A549 (cell line): ENCODE results near the gene OR4N2. TPM values are rescaled to one million over a fixed set of nuclear protein-coding genes. Genes with fewer than 3 reads are reported as not detected.
"Not testable (repeated sequence)": the region's sequence is repeated elsewhere in the genome, so short reads cannot be mapped to it uniquely, and the experiment has no call there.

ENCODE experiments used
- ATAC-seq, 2 experiments: fragments of 200-7000 bp in 1 of 2; fragments of >200 bp in 1 of 2; cut with Nextera tagmentation in 1 of 2; cut with Tn5 transposase in 1 of 2; 3 replicates each; pipeline versions ENCODE4 v1.8.0 to v1.9.1; 2018 to 2020; ENCODE audit warnings: mild to moderate bottlenecking in 1 of 2, moderate library complexity in 1 of 2
- CTCF ChIA-PET: fragments of 300-600 bp; sonication (Branson Sonifier 250); formaldehyde crosslinking; extraction: SDS; loops from one replicate; lab custom pipeline; 2021; ENCODE audit warnings: antibody characterized with exemption, inconsistent platforms; lab: Yijun Ruan, JAX
- POLR2A ChIA-PET: fragments of 350-600 bp; formaldehyde crosslinking; extraction: SDS; loops from one replicate; lab custom pipeline; 2021; ENCODE audit warnings: antibody characterized with exemption, inconsistent platforms; lab: Yijun Ruan, JAX
- DNase-seq, 2 experiments: peaks; one replicate each; pipeline versions ENCODE4 v3.0.0 to v3.0.0-alpha.2; 2011 to 2016; ENCODE audit warnings: low read depth in 1 of 2, low spot score in 1 of 2
- FAIRE-seq: peaks from 2 replicates; lab custom pipeline; 2011; peaks lifted over from hg19 to GRCh38; lab: Jason Lieb, UNC
- H3K27ac ChIP-seq, 2 experiments: fragments of >200 bp; sonication (Bioruptor Twin); formaldehyde crosslinking; 3 replicates each; pipeline ENCODE4 v1.5.1; 2016 to 2017
- H3K4me1 ChIP-seq: fragments of >200 bp; sonication (Bioruptor Twin); formaldehyde crosslinking; 3 replicates; pipeline ENCODE4 v1.6.1; 2016
- H3K4me2 ChIP-seq: fragments of >200 bp; sonication (Bioruptor Twin); formaldehyde crosslinking; 3 replicates; pipeline ENCODE4 v1.6.1; 2016
- H3K4me3 ChIP-seq: fragments of >200 bp; sonication (Bioruptor Twin); formaldehyde crosslinking; 3 replicates; pipeline ENCODE4 v1.5.1; 2016
- H3K9me3 ChIP-seq: fragments of >200 bp; sonication (Bioruptor Twin); formaldehyde crosslinking; 3 replicates; pipeline ENCODE4 v1.6.1; 2016
- BHLHE40 ChIP-seq: IDR thresholded peaks from 2 replicates; pipeline ENCODE4 v1.6.1; 2012; ENCODE audit warnings: low read depth, low read length, inconsistent platforms
- FOSB ChIP-seq: fragments of 250-450 bp; sonication (Bioruptor Pico); IDR thresholded peaks from 2 replicates; pipeline ENCODE4 v1.5.0; 2020; ENCODE audit warnings: mild to moderate bottlenecking, moderate library complexity
- FOSL2 ChIP-seq, 2 experiments: fragments of 450-650 bp in 1 of 2; fragments of >200 bp in 1 of 2; sonication (Bioruptor Twin) in 1 of 2; formaldehyde crosslinking; IDR thresholded peaks; 2 replicates each; pipeline versions ENCODE4 v1.5.0 to v1.6.1; 2016 to 2020; ENCODE audit warnings: mild to moderate bottlenecking in 1 of 2, moderate library complexity in 1 of 2
- KDM1A ChIP-seq: fragments of 200-600 bp; sonication (generic); IDR thresholded peaks from 2 replicates; pipeline ENCODE4 v1.6.1; 2016; ENCODE audit warnings: low read depth, mild to moderate bottlenecking
- RAD21 ChIP-seq, 2 experiments: fragments of >200 bp in 1 of 2; sonication (Bioruptor Twin) in 1 of 2; formaldehyde crosslinking in 1 of 2; IDR thresholded peaks in 1 of 2; conservative IDR thresholded peaks in 1 of 2; 2 replicates in 1 of 2; 3 replicates in 1 of 2; pipeline ENCODE4 v1.6.1; 2012 to 2018; ENCODE audit warnings: inconsistent platforms in 1 of 2
- WGBS: methylation state at CpG from one replicate; pipeline ENCODE4 v1.1.6; 2017; ENCODE audit errors: missing lambda C conversion rate; 5-methylcytosine and 5-hydroxymethylcytosine counted together
- polyA plus RNA-seq, 4 experiments: library from polyadenylated mRNA; depleted of rRNA in 3 of 4; stranded (reverse); fragments of >200 nt; fragmentation: RNase III in 1 of 4; extraction: RNeasy Plus Mini Kit Qiagen cat#74134 plus additional on column Dnase treatment in 1 of 4; gene quantifications; 2 replicates in 3 of 4; 3 replicates in 1 of 4; pipeline ENCODE4 v1.2.3, GENCODE V29; 2011 to 2017
- TF ChIP-seq, protein P1 (sequence below): fragments of >200 bp; sonication (Bioruptor Twin); formaldehyde crosslinking; IDR thresholded peaks from 2 replicates; pipeline ENCODE4 v1.6.1; 2016
- TF ChIP-seq, protein P2 (sequence below): fragments of 450-650 bp; IDR thresholded peaks from 2 replicates; pipeline ENCODE4 v1.6.1; 2014; ENCODE audit warnings: antibody characterized with exemption
- TF ChIP-seq, protein P3 (sequence below): IDR thresholded peaks from 2 replicates; pipeline ENCODE4 v1.6.1; 2012
- TF ChIP-seq, protein P4 (sequence below): fragments of >200 bp; sonication (Bioruptor Twin); formaldehyde crosslinking; IDR thresholded peaks from 3 replicates; pipeline ENCODE4 v1.5.1; 2016

OR4N2 gene
- polyA plus RNA-seq, 2 of the 4 experiments (the other 2 are of a cell fraction), result not detected

DNA sequence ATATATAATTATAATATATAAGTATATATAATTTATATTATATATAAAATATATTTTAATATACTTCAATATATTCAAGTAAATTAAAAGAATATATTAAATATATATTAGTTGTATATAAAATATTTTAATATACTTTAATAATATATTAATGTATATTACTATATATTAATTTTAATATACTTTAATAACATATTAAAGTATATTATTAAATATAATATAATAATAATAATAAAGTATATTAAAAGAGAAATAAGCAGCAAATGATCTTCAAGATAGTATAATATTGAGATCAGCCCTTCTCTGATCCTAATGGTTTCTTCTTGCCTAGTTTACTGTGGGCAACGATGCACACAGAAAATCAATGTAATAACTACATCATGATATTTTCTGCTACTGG, 28.0 kb upstream of the OR4N2 start:
- no peaks in the 10 kb centered on the region for H3K4me1 ChIP-seq
- TF ChIP-seq FOSL2 (IDR thresholded peaks at IDR 0.05) (no peak), FOSL2 (CRISPR knock-in tag; IDR thresholded peaks at IDR 0.05) (no peak), BHLHE40 (no peak), FOSB (CRISPR knock-in tag) (no peak), KDM1A (no peak)
- TF ChIP-seq, protein P1, sequence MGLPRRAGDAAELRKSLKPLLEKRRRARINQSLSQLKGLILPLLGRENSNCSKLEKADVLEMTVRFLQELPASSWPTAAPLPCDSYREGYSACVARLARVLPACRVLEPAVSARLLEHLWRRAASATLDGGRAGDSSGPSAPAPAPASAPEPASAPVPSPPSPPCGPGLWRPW, result no peak
- TF ChIP-seq, protein P2, sequence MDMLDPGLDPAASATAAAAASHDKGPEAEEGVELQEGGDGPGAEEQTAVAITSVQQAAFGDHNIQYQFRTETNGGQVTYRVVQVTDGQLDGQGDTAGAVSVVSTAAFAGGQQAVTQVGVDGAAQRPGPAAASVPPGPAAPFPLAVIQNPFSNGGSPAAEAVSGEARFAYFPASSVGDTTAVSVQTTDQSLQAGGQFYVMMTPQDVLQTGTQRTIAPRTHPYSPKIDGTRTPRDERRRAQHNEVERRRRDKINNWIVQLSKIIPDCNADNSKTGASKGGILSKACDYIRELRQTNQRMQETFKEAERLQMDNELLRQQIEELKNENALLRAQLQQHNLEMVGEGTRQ, result no peak
- TF ChIP-seq, protein P3, sequence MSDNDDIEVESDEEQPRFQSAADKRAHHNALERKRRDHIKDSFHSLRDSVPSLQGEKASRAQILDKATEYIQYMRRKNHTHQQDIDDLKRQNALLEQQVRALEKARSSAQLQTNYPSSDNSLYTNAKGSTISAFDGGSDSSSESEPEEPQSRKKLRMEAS, result no peak
- no peaks in the 10 kb centered on the region for H3K9me3 ChIP-seq
- CTCF ChIA-PET, result interaction anchor here (1.7 kb wide), 1 partner anchor 10 kb away, joined by 5 read pairs; no protein-coding TSS in a partner anchor
- no peak overlapping the region for H3K4me3 ChIP-seq
- POLR2A ChIA-PET, result no interaction called here
- no peak overlapping the region for H3K27ac ChIP-seq
- DNase-seq, result no peak
- ATAC-seq, result no peak
- no peak for FAIRE-seq
- WGBS, result under 1% methylated on average over 1 of the region's 1 CpG
- H3K4me2 ChIP-seq, result no peak overlapping the region

DNA sequence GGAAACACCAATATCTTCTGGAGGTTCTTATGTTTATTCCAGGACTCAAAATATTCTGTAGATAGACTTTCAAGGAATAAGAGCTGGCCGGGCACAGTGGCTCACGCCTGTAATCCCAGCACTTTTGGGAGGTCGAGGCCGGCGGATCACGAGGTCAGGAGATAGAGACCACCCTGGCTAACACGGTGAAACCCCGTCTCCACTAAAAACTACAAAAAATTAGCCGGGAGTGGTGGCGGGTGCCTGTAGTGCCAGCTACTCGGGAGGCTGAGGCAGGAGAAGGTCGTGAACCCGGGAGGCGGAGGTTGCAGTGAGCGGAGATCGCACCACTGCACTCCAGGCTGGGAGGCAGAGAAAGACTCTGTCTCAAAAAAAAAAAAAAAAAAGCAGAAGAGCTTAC, 17.7 kb upstream of the OR4N2 start:
- FAIRE-seq, H3K4me3 ChIP-seq, POLR2A ChIA-PET, H3K9me3 ChIP-seq, H3K27ac ChIP-seq, ATAC-seq, DNase-seq, H3K4me1 ChIP-seq, H3K4me2 ChIP-seq: not testable (repeated sequence)
- CTCF ChIA-PET, result interaction anchor here (0.6 to 1.7 kb wide), 2 partner anchors 10 to 133 kb away, joined by 3 to 5 read pairs; no protein-coding TSS in a partner anchor
- 37% methylated on average over 16 of the region's 16 CpGs for WGBS

DNA sequence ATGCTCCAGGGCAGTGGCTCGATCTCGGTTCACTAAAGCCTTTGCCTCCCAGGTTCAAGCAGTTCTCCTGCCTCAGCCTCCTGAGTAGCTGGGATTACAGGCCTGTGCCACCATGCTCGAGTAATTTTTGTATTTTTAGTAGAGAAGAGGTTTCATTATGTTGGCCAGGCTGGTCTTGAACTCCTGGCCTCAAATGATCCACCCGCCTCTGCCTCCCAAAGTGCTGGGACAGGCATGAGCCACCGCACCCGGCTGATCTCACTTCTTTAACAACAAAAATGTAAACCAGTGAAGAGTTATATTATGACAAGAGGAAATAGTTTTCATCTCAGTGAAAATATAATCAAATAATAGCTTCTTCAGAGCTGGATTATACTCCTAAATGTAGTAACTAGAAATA, 16.3 kb upstream of the OR4N2 start:
- H3K9me3 ChIP-seq, H3K4me3 ChIP-seq, H3K27ac ChIP-seq, DNase-seq, CTCF ChIA-PET, ATAC-seq, H3K4me2 ChIP-seq, H3K4me1 ChIP-seq, POLR2A ChIA-PET, FAIRE-seq: not testable (repeated sequence)
- WGBS, result 33% methylated on average over 6 of the region's 6 CpGs

DNA sequence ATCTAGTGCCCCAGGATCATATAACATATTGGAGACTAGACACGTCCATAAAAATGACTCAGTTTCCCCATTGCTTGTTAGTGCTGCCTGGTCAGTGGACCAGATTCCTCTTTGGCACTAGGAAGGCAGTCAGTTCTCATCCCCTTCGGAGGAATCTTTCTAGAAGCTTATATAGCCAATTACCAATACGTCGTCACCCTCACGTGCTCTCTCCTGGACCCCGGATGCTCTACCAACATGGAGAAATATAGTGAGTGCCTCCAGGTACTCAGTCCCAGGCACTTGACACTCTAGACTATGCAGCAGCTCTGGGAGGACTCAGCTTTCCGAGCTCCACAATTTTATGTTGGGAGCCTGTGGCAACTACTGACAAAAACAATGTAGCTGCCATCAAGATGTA, 15.4 kb upstream of the OR4N2 start:
- H3K4me3 ChIP-seq, FAIRE-seq, DNase-seq, H3K4me2 ChIP-seq, H3K9me3 ChIP-seq, H3K4me1 ChIP-seq, ATAC-seq, CTCF ChIA-PET, H3K27ac ChIP-seq, POLR2A ChIA-PET: not testable (repeated sequence)
- 8% methylated on average over 7 of the region's 7 CpGs for WGBS

DNA sequence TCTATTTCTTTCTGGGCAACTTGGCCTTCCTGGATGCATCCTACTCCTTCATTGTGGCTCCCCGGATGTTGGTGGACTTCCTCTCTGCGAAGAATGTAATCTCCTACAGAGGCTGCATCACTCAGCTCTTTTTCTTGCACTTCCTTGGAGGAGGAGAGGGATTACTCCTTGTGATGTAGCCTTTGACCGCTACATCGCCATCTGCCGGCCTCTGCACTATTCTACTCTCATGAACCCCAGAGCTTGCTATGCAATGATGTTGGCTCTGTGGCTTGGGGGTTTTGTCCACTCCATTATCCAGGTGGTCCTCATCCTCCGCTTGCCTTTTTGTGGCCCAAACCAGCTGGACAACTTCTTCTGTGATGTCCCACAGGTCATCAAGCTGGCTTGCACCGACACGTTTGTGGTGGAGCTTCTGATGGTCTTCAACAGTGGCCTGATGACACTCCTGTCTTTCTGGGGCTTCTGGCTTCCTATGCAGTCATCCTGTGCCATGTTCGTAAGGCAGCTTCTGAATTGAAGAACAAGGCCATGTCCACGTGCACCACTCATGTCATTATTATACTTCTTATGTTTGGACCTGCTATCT, 7.0 kb upstream of the OR4N2 start:
- TF ChIP-seq, protein P4, sequence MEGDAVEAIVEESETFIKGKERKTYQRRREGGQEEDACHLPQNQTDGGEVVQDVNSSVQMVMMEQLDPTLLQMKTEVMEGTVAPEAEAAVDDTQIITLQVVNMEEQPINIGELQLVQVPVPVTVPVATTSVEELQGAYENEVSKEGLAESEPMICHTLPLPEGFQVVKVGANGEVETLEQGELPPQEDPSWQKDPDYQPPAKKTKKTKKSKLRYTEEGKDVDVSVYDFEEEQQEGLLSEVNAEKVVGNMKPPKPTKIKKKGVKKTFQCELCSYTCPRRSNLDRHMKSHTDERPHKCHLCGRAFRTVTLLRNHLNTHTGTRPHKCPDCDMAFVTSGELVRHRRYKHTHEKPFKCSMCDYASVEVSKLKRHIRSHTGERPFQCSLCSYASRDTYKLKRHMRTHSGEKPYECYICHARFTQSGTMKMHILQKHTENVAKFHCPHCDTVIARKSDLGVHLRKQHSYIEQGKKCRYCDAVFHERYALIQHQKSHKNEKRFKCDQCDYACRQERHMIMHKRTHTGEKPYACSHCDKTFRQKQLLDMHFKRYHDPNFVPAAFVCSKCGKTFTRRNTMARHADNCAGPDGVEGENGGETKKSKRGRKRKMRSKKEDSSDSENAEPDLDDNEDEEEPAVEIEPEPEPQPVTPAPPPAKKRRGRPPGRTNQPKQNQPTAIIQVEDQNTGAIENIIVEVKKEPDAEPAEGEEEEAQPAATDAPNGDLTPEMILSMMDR, result peak; percentile 10; the same call in 1 of the 3 replicates
- peak in 1 of 2 experiments; percentile 32; a peak in 2 of 5 replicates for TF ChIP-seq RAD21 (conservative IDR thresholded peaks at IDR 0.05 in 1 of 2, IDR thresholded peaks at IDR 0.05 in 1 of 2)
- H3K4me1 ChIP-seq, POLR2A ChIA-PET, H3K4me2 ChIP-seq, H3K9me3 ChIP-seq, CTCF ChIA-PET, H3K4me3 ChIP-seq, H3K27ac ChIP-seq, FAIRE-seq: not testable (repeated sequence)
- ATAC-seq (peak in 1 of 2 experiments; percentile 50; a peak in 2 of 6 replicates), DNase-seq (peak in 1 of 2 experiments; percentile 57)
- WGBS, result 16% methylated on average over 10 of the region's 10 CpGs
